Suppressor macrophage (primary cell): ENCODE results near the gene DNM2.
A peak's percentile ranks its signal among the peaks of the same experiment; 100 is the strongest.
"Not testable (repeated sequence)": the region's sequence is repeated elsewhere in the genome, so short reads cannot be mapped to it uniquely, and the experiment has no call there.

Source experiments
- DNase-seq, 4 experiments: peaks; one replicate each; pipeline ENCODE4 v3.0.0-alpha.2; 2020 to 2022

Gene DNM2

GRCh38 chr19:10752913-10753704 lies 35.2 kb downstream of the DNM2 start:
- DNase-seq: no peak

- DNase-seq: no peak
Observed at GRCh38 chr19:10756371-10756770, 38.5 kb downstream of the DNM2 start.

- no peak for DNase-seq
Observed at GRCh38 chr19:10756791-10757190, 38.9 kb downstream of the DNM2 start.

GRCh38 chr19:10758050-10758449 lies 40.2 kb downstream of the DNM2 start:
- DNase-seq: not testable (repeated sequence)

DNA sequence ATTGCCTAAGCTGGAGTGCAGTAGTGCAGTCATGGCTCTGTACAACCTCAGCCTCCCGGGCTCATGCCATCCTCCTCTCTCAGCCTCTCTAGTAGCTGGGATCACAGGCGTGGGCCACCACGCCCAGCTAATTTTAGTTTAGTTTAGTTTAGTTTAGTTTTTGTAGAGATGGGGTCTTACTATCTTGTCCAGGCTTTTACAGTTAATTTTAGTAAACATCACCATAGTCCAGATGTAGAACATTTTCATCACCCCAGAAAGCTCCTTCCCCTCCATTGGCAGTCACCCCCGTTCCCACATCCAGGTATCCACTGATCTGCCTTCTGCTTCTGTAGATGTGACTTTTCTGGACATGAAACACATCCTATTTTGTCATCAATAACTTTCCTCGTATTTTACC lies 41.1 kb downstream of the DNM2 start:
- no peak for DNase-seq

DNA sequence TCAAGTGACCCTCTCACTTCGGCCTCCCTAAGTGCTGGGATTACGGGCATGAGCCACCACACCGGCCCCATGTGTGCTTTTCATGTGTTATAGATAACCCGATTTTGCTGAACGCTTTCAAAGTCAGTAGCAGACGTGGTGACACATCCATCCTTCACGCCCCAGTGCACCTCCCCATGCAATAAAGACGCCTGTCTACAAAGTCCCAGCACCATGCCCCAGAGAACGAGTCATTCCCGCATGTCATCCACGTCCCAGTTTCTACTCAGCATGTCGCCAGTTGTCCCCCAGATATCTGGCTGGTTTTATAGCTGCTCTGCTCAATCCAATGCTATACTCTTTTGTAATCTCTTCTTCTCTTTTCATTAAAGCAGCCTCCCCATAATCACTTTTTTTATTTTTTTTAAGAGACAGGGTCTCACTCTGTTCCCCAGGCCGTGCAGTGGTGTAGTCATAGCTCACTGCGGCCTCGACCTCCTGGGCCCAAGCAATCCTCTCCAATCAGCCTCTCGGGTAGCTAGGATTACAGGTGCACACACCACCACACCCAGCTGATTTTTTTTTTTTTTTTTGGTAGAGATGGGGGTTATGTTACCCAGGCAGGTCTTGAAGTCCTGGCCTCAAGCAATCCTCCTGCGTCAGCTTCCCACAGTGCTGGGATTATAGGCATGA lies 42.5 kb downstream of the DNM2 start:
- peak in 2 of 4 experiments; percentile 29 to 32 for DNase-seq

DNA sequence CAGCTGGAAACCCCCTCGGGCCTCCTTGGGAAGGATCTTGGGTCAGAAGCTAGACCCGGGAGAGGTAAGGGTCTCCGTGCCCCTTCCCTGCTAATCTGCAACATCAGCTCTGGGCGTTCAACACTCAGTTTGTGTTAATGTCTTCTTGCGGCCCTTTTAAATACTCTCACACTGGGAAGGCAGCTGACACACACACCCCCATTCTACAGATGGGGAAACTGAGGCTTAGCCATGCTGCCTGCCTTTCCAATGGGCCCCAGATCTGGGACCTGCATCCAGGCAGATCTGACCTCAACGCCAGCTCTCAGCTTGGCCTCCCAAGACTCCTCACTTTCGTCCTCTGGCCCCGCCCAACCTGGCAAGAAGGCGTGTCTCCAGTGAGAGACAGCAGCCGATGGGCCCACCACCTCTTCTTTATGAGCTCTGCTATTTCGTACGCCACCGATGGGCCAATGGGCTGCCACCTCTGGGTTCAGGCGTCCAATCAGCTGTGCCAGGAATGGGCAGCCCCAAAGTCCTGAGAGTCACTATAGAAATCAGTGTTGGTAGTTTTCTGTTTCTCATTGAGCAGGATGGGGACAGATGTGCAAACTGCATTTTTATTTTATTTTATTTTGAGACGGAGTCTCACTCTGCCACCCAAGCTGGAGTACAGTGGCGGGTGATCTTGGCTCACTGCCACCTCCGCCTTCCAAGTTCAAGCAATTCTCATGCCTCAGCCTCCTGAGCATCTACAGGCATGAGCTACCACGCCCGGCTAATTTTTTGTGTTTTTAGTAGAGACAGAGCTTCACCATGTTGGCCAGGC lies 43.8 kb downstream of the DNM2 start:
- no peak for DNase-seq

GRCh38 chr19:10762656-10763055 lies 44.8 kb downstream of the DNM2 start:
- no peak for DNase-seq

DNA sequence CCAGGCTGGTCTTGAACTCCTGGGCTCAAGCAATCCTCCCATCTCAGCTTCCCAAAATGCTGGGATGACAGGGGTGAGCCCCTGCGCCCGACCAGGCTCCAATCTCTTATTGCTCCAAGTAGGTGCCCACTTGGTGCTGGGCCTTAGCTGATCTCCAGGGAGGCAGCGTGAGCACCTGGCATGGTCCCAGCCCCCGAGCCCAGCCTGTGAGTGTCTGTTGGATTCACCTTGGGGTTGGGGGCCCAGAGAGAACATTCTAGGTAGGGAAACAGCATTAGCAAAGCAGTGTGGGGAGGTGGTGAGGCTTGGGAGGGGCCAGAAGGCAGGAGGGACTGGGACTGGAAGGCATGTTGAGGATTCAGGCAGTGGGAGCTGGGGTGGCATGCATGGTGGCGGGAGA lies 45.5 kb downstream of the DNM2 start:
- DNase-seq: no peak

GRCh38 chr19:10763828-10764339 lies 46.0 kb downstream of the DNM2 start:
- DNase-seq: no peak

DNA sequence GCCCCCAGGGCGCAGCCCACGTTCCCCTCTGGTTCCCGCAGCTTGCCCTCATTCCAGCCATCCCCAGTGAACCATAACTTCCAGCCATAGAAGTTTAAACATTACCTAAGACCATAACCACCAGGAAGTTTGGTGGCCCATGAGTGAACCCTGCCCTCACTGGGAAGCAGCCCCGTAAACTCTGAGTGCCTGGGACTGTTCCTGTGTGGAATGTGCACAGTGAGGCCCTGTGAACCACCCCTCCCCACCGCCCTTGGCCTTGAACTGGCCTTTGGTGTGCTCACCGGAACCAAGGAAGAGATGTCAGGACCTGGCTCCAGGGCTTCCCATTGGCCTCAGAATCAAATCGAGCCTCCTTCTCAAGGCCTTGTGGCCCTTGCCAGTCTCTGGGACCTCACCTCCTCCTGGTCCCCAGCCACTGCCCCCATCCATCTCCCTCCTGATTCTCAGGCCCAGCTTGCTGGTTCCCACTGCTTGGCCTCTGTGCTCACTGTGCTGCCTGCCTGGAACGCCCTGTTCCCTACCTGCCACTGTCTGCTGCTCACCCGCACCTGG lies 46.5 kb downstream of the DNM2 start:
- no peak for DNase-seq

DNA sequence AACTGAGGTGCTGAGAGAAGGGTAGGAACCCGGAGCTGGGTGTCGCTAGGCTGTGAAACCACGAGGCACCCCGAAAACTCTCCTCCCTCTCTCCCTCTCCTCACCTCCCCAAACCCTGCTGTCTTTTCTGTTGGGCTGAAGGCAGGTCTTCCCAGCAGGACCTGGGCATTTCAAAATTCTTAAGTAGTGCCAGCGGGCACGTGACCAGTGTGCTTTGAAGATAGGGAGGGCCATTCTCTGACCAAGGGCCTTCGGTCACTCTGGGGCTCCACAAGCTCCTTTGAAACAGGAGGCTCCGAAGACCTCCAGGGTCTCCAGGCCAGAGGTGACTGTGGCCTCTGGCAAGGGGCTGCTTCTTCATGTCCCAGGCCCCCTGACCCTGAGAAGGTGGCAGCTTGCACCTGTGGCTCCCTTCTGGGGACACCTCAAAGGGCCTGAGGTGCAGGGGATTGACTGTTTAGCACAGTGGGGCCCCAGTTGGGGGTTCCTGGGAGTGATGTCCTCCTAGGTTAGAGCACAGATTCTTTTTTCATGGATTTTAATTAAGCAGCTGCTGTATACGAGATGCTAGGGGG lies 48.3 kb downstream of the DNM2 start:
- no peak for DNase-seq

GRCh38 chr19:10766671-10767201 lies 48.9 kb downstream of the DNM2 start:
- no peak for DNase-seq

- DNase-seq: no peak
Observed at GRCh38 chr19:10767726-10768125, 49.8 kb downstream of the DNM2 start.

- no peak for DNase-seq
Observed at GRCh38 chr19:10768369-10768768, 50.5 kb downstream of the DNM2 start.

DNA sequence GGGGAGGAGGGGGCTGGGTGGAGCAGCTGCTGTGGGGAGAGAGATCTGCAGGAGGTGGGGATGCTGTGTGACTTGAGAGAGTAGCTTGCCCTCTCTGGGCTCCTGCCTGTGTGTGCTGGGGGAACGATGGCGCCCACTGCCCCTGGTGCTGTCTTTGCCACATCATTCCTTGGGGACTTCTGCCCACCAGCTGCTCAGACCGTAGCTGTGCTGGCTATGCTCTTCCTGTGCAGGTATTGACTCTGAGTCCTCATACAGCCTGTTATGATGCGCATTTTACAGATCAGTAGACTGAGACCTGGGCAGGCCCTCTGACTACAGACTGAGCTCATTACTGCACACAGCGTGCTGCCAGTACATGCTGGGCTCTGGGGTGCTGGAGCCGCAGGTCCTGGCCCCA lies 51.1 kb downstream of the DNM2 start:
- DNase-seq: no peak

GRCh38 chr19:10769533-10770491 lies 51.9 kb downstream of the DNM2 start:
- peak; percentile 70 to 83 (median 76) for DNase-seq

- DNase-seq: no peak
Observed at GRCh38 chr19:10773969-10774368, 56.1 kb downstream of the DNM2 start.

DNA sequence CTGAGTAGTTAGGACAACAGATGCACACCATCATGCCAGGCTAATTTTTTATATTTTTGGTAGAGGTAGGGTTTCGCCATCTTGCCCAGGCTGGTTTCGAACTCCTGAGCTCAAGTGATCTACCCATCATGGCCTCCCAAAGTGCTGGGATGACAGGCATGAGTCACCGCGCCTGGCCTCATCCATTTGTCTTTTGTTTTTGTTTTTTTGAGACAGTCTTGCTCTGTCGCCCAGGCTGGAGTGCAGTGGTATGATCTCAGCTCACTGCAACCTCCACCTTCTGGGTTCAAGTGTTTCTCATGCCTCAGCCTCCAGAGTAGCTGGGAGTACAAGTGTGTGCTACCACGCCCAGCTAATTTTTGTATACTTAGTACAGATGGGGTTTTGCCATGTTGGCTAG lies 57.0 kb downstream of the DNM2 start:
- no peak for DNase-seq

DNA sequence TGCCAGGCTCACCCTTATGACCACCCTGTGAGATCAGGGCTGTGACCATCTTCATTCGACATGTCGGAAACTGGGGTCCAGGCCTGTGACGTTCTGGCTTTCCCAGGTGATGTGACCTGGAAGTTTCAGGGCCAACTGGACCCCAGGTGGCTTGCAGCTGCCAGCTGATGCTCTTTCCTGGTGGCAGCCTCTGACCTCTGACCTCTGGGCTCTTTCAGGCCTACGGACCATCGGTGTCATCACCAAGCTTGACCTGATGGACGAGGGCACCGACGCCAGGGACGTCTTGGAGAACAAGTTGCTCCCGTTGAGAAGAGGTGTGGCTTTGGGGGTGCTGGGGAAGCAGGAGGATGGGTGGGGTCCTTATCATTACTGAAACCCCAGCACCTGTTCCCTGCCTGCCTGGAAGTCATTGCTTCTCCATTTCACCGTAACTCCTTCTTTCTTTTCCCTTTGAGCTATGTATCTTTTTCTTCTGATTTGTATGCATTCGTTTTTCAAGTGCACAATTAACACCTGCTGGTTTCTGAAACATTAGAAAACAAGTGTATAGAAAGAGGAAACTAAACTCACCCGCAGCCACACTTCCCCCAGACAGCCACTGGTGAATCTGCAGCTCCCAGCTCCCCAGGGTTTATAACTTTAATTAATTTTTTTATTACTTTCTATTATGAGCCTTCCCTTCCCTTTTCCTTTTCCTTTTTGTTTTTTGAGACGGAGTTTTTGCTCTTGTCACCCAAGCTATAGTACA lies 59.2 kb downstream of the DNM2 start:
- DNase-seq: peak; percentile 24 to 60 (median 44)
